ENCODE data around the gene RABGGTA.

RABGGTA gene

GRCh38 chr14:24268225-24268624, 3.2 kb downstream of the RABGGTA start:
- no peak for TF ChIP-seq POLR2AphosphoS5 (IDR thresholded peaks at IDR 0.05; ENCODE audit: low read depth, low read length)
- no peak for TF ChIP-seq SIN3A (IDR thresholded peaks at IDR 0.05; ENCODE audit: borderline replicate concordance, insufficient read depth, low read length)
- no peak for TF ChIP-seq FOXP2 (optimal IDR thresholded peaks at IDR 0.05; ENCODE audit: borderline replicate concordance, extremely low read depth, extremely low read length, insufficient read depth)
- no peak for TF ChIP-seq TAF1 (IDR thresholded peaks at IDR 0.05; ENCODE audit: borderline replicate concordance, insufficient read depth, low read length)
- no peak for TF ChIP-seq REST (IDR thresholded peaks at IDR 0.05; ENCODE audit: insufficient read depth in 1 of 2, low read depth in 2 of 2, low read length in 2 of 2)

- TF ChIP-seq POLR2AphosphoS5 (IDR thresholded peaks at IDR 0.05; ENCODE audit: low read depth, low read length) (no peak), SIN3A (IDR thresholded peaks at IDR 0.05; ENCODE audit: borderline replicate concordance, insufficient read depth, low read length) (no peak)
These were observed 3.9 kb downstream of the RABGGTA start for GRCh38 chr14:24267516-24267915.

GRCh38 chr14:24266344-24267244, 4.8 kb downstream of the RABGGTA start:
- no peak for TF ChIP-seq FOXP2 (optimal IDR thresholded peaks at IDR 0.05; ENCODE audit: borderline replicate concordance, extremely low read depth, extremely low read length, insufficient read depth)
- no peak for TF ChIP-seq TAF1 (IDR thresholded peaks at IDR 0.05; ENCODE audit: borderline replicate concordance, insufficient read depth, low read length)
- TF ChIP-seq REST (IDR thresholded peaks at IDR 0.05; ENCODE audit: insufficient read depth in 1 of 2, low read depth in 2 of 2, low read length in 2 of 2): no peak
- TF ChIP-seq SIN3A (IDR thresholded peaks at IDR 0.05; ENCODE audit: borderline replicate concordance, insufficient read depth, low read length): no peak
- no peak for TF ChIP-seq POLR2AphosphoS5 (IDR thresholded peaks at IDR 0.05; ENCODE audit: low read depth, low read length)

GRCh38 chr14:24264298-24264697, 7.1 kb downstream of the RABGGTA start:
- no peak for TF ChIP-seq TAF1 (IDR thresholded peaks at IDR 0.05; ENCODE audit: borderline replicate concordance, insufficient read depth, low read length)
- no peak for TF ChIP-seq SIN3A (IDR thresholded peaks at IDR 0.05; ENCODE audit: borderline replicate concordance, insufficient read depth, low read length)
- no peak for TF ChIP-seq REST (IDR thresholded peaks at IDR 0.05; ENCODE audit: insufficient read depth in 1 of 2, low read depth in 2 of 2, low read length in 2 of 2)
- no peak for TF ChIP-seq POLR2AphosphoS5 (IDR thresholded peaks at IDR 0.05; ENCODE audit: low read depth, low read length)
- TF ChIP-seq FOXP2 (optimal IDR thresholded peaks at IDR 0.05; ENCODE audit: borderline replicate concordance, extremely low read depth, extremely low read length, insufficient read depth): no peak

GRCh38 chr14:24263848-24264247, 7.5 kb downstream of the RABGGTA start:
- TF ChIP-seq POLR2AphosphoS5 (IDR thresholded peaks at IDR 0.05; ENCODE audit: low read depth, low read length) (no peak), TAF1 (IDR thresholded peaks at IDR 0.05; ENCODE audit: borderline replicate concordance, insufficient read depth, low read length) (no peak), FOXP2 (optimal IDR thresholded peaks at IDR 0.05; ENCODE audit: borderline replicate concordance, extremely low read depth, extremely low read length, insufficient read depth) (no peak), SIN3A (IDR thresholded peaks at IDR 0.05; ENCODE audit: borderline replicate concordance, insufficient read depth, low read length) (no peak), REST (IDR thresholded peaks at IDR 0.05; ENCODE audit: insufficient read depth in 1 of 2, low read depth in 2 of 2, low read length in 2 of 2) (no peak)

All from PFSK-1 (cell line).